ENCODE data around the gene PACRG.

The PACRG gene

GRCh38 chr6:163207431-163208383 lies 479.9 kb downstream of the PACRG start:
- Histone ChIP-seq H3K36me3 (ENCODE audit: control insufficient read depth, insufficient read depth, low read length) (no peaks in the 10 kb centered on the region), H3K4me1 (ENCODE audit: control insufficient read depth, insufficient read depth, low read length, poor library complexity, severe bottlenecking) (no peaks in the 10 kb centered on the region), H3K27ac (ENCODE audit: low read depth, low read length, severe bottlenecking) (no peak overlapping the region), H3K4me3 (ENCODE audit: extremely low read depth, insufficient read depth, low read length, poor library complexity, severe bottlenecking) (no peak overlapping the region), H3K9me3 (ENCODE audit: control insufficient read depth, low read length) (peaks cover 7% of the 10 kb centered on the region)
- WGBS, 2 experiments (ENCODE audit: insufficient coverage in 2 of 2), result 90 to 100% methylated on average over 3 to 4 of the region's 11 CpGs

- WGBS, 2 experiments (ENCODE audit: insufficient coverage in 2 of 2), result 88% methylated on average over 1 of the region's 4 CpGs; no CpG with 5 or more reads in 1 of the 2 experiments
- H3K9me3 ChIP-seq (ENCODE audit: control insufficient read depth, low read length), result peaks cover 7% of the 10 kb centered on the region
- no peaks in the 10 kb centered on the region for H3K36me3 ChIP-seq (ENCODE audit: control insufficient read depth, insufficient read depth, low read length)
- H3K4me3 ChIP-seq (ENCODE audit: extremely low read depth, insufficient read depth, low read length, poor library complexity, severe bottlenecking), result no peak overlapping the region
- H3K27ac ChIP-seq (ENCODE audit: low read depth, low read length, severe bottlenecking), result no peak overlapping the region
- no peaks in the 10 kb centered on the region for H3K4me1 ChIP-seq (ENCODE audit: control insufficient read depth, insufficient read depth, low read length, poor library complexity, severe bottlenecking)
Observed at GRCh38 chr6:163209005-163209404, 481.2 kb downstream of the PACRG start.

GRCh38 chr6:163212123-163212522 lies 484.3 kb downstream of the PACRG start:
- Histone ChIP-seq H3K27ac (ENCODE audit: low read depth, low read length, severe bottlenecking) (no peak overlapping the region), H3K9me3 (ENCODE audit: control insufficient read depth, low read length) (peaks cover 7% of the 10 kb centered on the region), H3K4me3 (ENCODE audit: extremely low read depth, insufficient read depth, low read length, poor library complexity, severe bottlenecking) (no peak overlapping the region), H3K4me1 (ENCODE audit: control insufficient read depth, insufficient read depth, low read length, poor library complexity, severe bottlenecking) (no peaks in the 10 kb centered on the region), H3K36me3 (ENCODE audit: control insufficient read depth, insufficient read depth, low read length) (no peaks in the 10 kb centered on the region)
- no CpG with 5 or more reads among the region's 1 CpG for WGBS, 2 experiments (ENCODE audit: insufficient coverage in 2 of 2)

GRCh38 chr6:163214259-163214658 lies 486.5 kb downstream of the PACRG start:
- H3K4me1 ChIP-seq (ENCODE audit: control insufficient read depth, insufficient read depth, low read length, poor library complexity, severe bottlenecking), result no peaks in the 10 kb centered on the region
- no peak overlapping the region for H3K4me3 ChIP-seq (ENCODE audit: extremely low read depth, insufficient read depth, low read length, poor library complexity, severe bottlenecking)
- no CpG with 5 or more reads among the region's 1 CpG for WGBS, 2 experiments (ENCODE audit: insufficient coverage in 2 of 2)
- no peaks in the 10 kb centered on the region for H3K36me3 ChIP-seq (ENCODE audit: control insufficient read depth, insufficient read depth, low read length)
- peaks cover 7% of the 10 kb centered on the region for H3K9me3 ChIP-seq (ENCODE audit: control insufficient read depth, low read length)
- H3K27ac ChIP-seq (ENCODE audit: low read depth, low read length, severe bottlenecking), result no peak overlapping the region

- Histone ChIP-seq H3K36me3 (ENCODE audit: control insufficient read depth, insufficient read depth, low read length) (no peaks in the 10 kb centered on the region), H3K4me3 (ENCODE audit: extremely low read depth, insufficient read depth, low read length, poor library complexity, severe bottlenecking) (no peak overlapping the region), H3K4me1 (ENCODE audit: control insufficient read depth, insufficient read depth, low read length, poor library complexity, severe bottlenecking) (no peaks in the 10 kb centered on the region), H3K9me3 (ENCODE audit: control insufficient read depth, low read length) (no peaks in the 10 kb centered on the region), H3K27ac (ENCODE audit: low read depth, low read length, severe bottlenecking) (no peak overlapping the region)
- 91 to 95% methylated on average over 5 of the region's 5 CpGs for WGBS, 2 experiments (ENCODE audit: insufficient coverage in 2 of 2)
Observed at GRCh38 chr6:163218361-163218894, 490.7 kb downstream of the PACRG start.

- H3K4me3 ChIP-seq (ENCODE audit: extremely low read depth, insufficient read depth, low read length, poor library complexity, severe bottlenecking), result no peak overlapping the region
- no peak overlapping the region for H3K27ac ChIP-seq (ENCODE audit: low read depth, low read length, severe bottlenecking)
- 89 to 91% methylated on average over 8 to 9 of the region's 9 CpGs for WGBS, 2 experiments (ENCODE audit: insufficient coverage in 2 of 2)
- H3K36me3 ChIP-seq (ENCODE audit: control insufficient read depth, insufficient read depth, low read length), result no peaks in the 10 kb centered on the region
- no peaks in the 10 kb centered on the region for H3K4me1 ChIP-seq (ENCODE audit: control insufficient read depth, insufficient read depth, low read length, poor library complexity, severe bottlenecking)
- no peaks in the 10 kb centered on the region for H3K9me3 ChIP-seq (ENCODE audit: control insufficient read depth, low read length)
Observed at GRCh38 chr6:163226181-163226835, 498.5 kb downstream of the PACRG start.

- Histone ChIP-seq H3K4me3 (ENCODE audit: extremely low read depth, insufficient read depth, low read length, poor library complexity, severe bottlenecking) (no peak overlapping the region), H3K36me3 (ENCODE audit: control insufficient read depth, insufficient read depth, low read length) (no peaks in the 10 kb centered on the region), H3K27ac (ENCODE audit: low read depth, low read length, severe bottlenecking) (no peak overlapping the region), H3K4me1 (ENCODE audit: control insufficient read depth, insufficient read depth, low read length, poor library complexity, severe bottlenecking) (no peaks in the 10 kb centered on the region), H3K9me3 (ENCODE audit: control insufficient read depth, low read length) (no peaks in the 10 kb centered on the region)
- 84 to 85% methylated on average over 3 to 6 of the region's 10 CpGs for WGBS, 2 experiments (ENCODE audit: insufficient coverage in 2 of 2)
Observed at GRCh38 chr6:163226836-163227485, 499.2 kb downstream of the PACRG start.

- Histone ChIP-seq H3K4me3 (ENCODE audit: extremely low read depth, insufficient read depth, low read length, poor library complexity, severe bottlenecking) (no peak overlapping the region), H3K4me1 (ENCODE audit: control insufficient read depth, insufficient read depth, low read length, poor library complexity, severe bottlenecking) (no peaks in the 10 kb centered on the region), H3K9me3 (ENCODE audit: control insufficient read depth, low read length) (no peaks in the 10 kb centered on the region), H3K27ac (ENCODE audit: low read depth, low read length, severe bottlenecking) (no peak overlapping the region), H3K36me3 (ENCODE audit: control insufficient read depth, insufficient read depth, low read length) (no peaks in the 10 kb centered on the region)
- WGBS, 2 experiments (ENCODE audit: insufficient coverage in 2 of 2), result 80 to 100% methylated on average over 1 of the region's 1 CpG
Observed at GRCh38 chr6:163228041-163228440, 500.3 kb downstream of the PACRG start.

- 85 to 90% methylated on average over 2 of the region's 2 CpGs for WGBS, 2 experiments (ENCODE audit: insufficient coverage in 2 of 2)
- Histone ChIP-seq H3K27ac (ENCODE audit: low read depth, low read length, severe bottlenecking) (no peak overlapping the region), H3K36me3 (ENCODE audit: control insufficient read depth, insufficient read depth, low read length) (no peaks in the 10 kb centered on the region), H3K4me3 (ENCODE audit: extremely low read depth, insufficient read depth, low read length, poor library complexity, severe bottlenecking) (no peak overlapping the region), H3K4me1 (ENCODE audit: control insufficient read depth, insufficient read depth, low read length, poor library complexity, severe bottlenecking) (no peaks in the 10 kb centered on the region), H3K9me3 (ENCODE audit: control insufficient read depth, low read length) (no peaks in the 10 kb centered on the region)
Observed at GRCh38 chr6:163229050-163229449, 501.3 kb downstream of the PACRG start.

GRCh38 chr6:163230901-163231300 lies 503.1 kb downstream of the PACRG start:
- Histone ChIP-seq H3K27ac (ENCODE audit: low read depth, low read length, severe bottlenecking) (no peak overlapping the region), H3K36me3 (ENCODE audit: control insufficient read depth, insufficient read depth, low read length) (no peaks in the 10 kb centered on the region), H3K9me3 (ENCODE audit: control insufficient read depth, low read length) (no peaks in the 10 kb centered on the region), H3K4me3 (ENCODE audit: extremely low read depth, insufficient read depth, low read length, poor library complexity, severe bottlenecking) (no peak overlapping the region), H3K4me1 (ENCODE audit: control insufficient read depth, insufficient read depth, low read length, poor library complexity, severe bottlenecking) (no peaks in the 10 kb centered on the region)
- WGBS, 2 experiments (ENCODE audit: insufficient coverage in 2 of 2), result 92 to 96% methylated on average over 7 to 8 of the region's 9 CpGs

Measured in mesodermal cell (in vitro differentiated cells).